ENCODE data around the gene SMPD3. TPM values are rescaled to one million over a fixed set of nuclear protein-coding genes. Genes with fewer than 3 reads are reported as not detected.

SMPD3 gene
- total and polyA plus RNA-seq, 2 of the 8 experiments (the other 6 are each of a cell fraction or from before 2014, with no cell fraction given), result 0.39 to 1.3 TPM

DNA sequence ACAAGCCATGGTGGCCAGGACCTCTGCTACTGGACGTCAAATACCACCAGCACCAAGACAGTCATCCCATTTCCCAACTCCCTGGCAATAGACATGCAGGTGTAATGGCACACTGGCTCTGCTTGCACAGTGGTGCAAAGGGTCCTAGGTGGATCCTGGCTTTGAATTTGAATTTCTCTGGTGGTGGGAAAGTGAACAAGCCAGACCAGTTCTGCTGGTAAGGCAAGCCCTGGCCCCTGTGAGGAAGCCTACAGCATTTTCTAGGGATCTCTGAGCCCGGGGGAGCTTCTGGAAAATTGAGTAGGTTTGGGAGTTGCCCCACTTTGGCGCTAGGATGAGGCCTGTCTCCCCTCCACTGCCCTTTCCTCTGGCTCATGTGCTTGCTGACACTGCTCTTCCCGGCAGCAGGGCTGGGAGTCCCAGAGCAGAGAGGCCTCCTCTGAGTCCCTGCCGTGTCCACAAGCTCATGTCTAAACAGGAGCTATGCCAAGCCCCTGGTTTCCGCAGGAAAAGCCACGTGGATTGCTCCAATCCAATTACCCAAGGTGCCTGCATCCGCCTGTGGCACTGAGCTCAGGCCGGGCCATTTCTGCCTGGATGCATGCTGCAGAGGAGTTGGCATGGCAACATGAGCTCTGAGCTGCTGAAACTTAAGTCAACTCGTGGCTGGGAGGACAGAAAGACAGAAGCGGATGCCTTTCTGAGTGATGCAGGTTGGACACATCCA is 70.5 kb downstream of the SMPD3 start:
- no peak overlapping the region for H3K14ac ChIP-seq (ENCODE audit: insufficient read length)
- ChIA-PET CTCF (ENCODE audit: partially characterized antibody) (interaction anchor here (0.6 to 14.3 kb wide), 15 partner anchors 8 to 138 kb away, joined by 3 to 221 read pairs (median 4); no protein-coding TSS in a partner anchor), POLR2A (ENCODE audit: partially characterized antibody) (interaction anchor here (1.2 to 1.4 kb wide), 6 partner anchors 9 to 67 kb away, joined by 3 to 6 read pairs (median 4); partner anchors contain the start of genes PRMT7 and SLC7A6OS)
- no peak overlapping the region for H3K23ac ChIP-seq (ENCODE audit: insufficient read length)
- H3K36me3 ChIP-seq (ENCODE audit: control insufficient read depth in 2 of 4, insufficient read depth in 4 of 4, low read length in 3 of 4), result no peaks in the 10 kb centered on the region
- H3K9me3 ChIP-seq (ENCODE audit: insufficient read depth in 2 of 2, low read depth in 1 of 2, low read length in 1 of 2), result no peaks in the 10 kb centered on the region
- H3K4me2 ChIP-seq (ENCODE audit: insufficient read depth in 1 of 2, low read depth in 2 of 2, low read length in 2 of 2), result no peak overlapping the region
- H3K56ac ChIP-seq (replicated peaks; ENCODE audit: insufficient read length, low read depth, low read length), result no peak overlapping the region
- H4K91ac ChIP-seq (replicated peaks; ENCODE audit: insufficient read length, low read length), result no peak overlapping the region
- H3K23me2 ChIP-seq (ENCODE audit: low read depth, low read length), result no peaks in the 10 kb centered on the region
- no peak overlapping the region for H2BK12ac ChIP-seq (ENCODE audit: low read depth, low read length)
- H2AFZ ChIP-seq (ENCODE audit: low read length), result no peak overlapping the region
- no peak overlapping the region for H2BK15ac ChIP-seq (ENCODE audit: low read length)
- H3K79me2 ChIP-seq (ENCODE audit: control insufficient read depth in 1 of 2, insufficient read depth in 2 of 2, low read length in 2 of 2), result no peaks in the 10 kb centered on the region
- H4K20me1 ChIP-seq (replicated peaks in 1 of 2; ENCODE audit: control insufficient read depth in 1 of 2, insufficient read depth in 2 of 2, low read length in 2 of 2), result no peaks in the 10 kb centered on the region
- no peak overlapping the region; the same call in 1 of the 2 replicates for H4K8ac ChIP-seq (ENCODE audit: extremely low read depth, insufficient read depth, low read length)
- no peak overlapping the region for H2BK120ac ChIP-seq (replicated peaks; ENCODE audit: low read depth, low read length)
- DNase-seq (ENCODE audit: low read depth in 1 of 2, low spot score in 2 of 2) (no peak), FAIRE-seq (no peak)
- H3K9ac ChIP-seq (replicated peaks in 1 of 4; ENCODE audit: extremely low read depth in 1 of 4, low read depth in 3 of 4, low read length in 3 of 4), result no peak overlapping the region
- H2AK5ac ChIP-seq (ENCODE audit: low read depth, low read length), result no peak overlapping the region; the same call in 1 of the 2 replicates
- H2BK20ac ChIP-seq (ENCODE audit: low read length), result no peak overlapping the region
- H3K4me1 ChIP-seq (replicated peaks in 1 of 4; ENCODE audit: control insufficient read depth in 3 of 4, insufficient read depth in 4 of 4, low read length in 3 of 4), result peaks cover 0 to 6% (median 0%) of the 10 kb centered on the region in 4 experiments; a peak in 3 of 7 replicates
- H3K27me3 ChIP-seq (replicated peaks in 1 of 4; ENCODE audit: control insufficient read depth in 3 of 4, extremely low read depth in 1 of 4, insufficient read depth in 3 of 4, low read length in 3 of 4), result peaks cover 0 to 2% (median 0%) of the 10 kb centered on the region in 4 experiments; a peak in 2 of 7 replicates
- no peak overlapping the region for H3K4ac ChIP-seq (replicated peaks; ENCODE audit: insufficient read length, low read depth, low read length)
- no peaks in the 10 kb centered on the region for H3K79me1 ChIP-seq (ENCODE audit: low read depth, low read length)
- WGBS, 2 experiments (ENCODE audit: extremely low coverage in 1 of 2, insufficient coverage in 1 of 2, insufficient read length in 1 of 2, insufficient replicate concordance in 2 of 2, low coverage in 1 of 2, low lambda C conversion rate in 2 of 2, missing lambda C conversion rate in 1 of 2), result 89% methylated on average over 11 of the region's 11 CpGs; no CpG with 5 or more reads in 1 of the 2 experiments
- no peak overlapping the region for H4K5ac ChIP-seq (ENCODE audit: insufficient read length, low read depth, low read length)
- no peak overlapping the region for H3K4me3 ChIP-seq (ENCODE audit: extremely low read depth in 1 of 4, insufficient read depth in 2 of 4, low read depth in 3 of 4, low read length in 4 of 4)
- no peak overlapping the region for H3K27ac ChIP-seq (ENCODE audit: low read depth, low read length)
- no peak overlapping the region for H2BK5ac ChIP-seq (ENCODE audit: low read depth, low read length)
- no peak overlapping the region for H3K18ac ChIP-seq (ENCODE audit: extremely low read depth, low read length)
- TF ChIP-seq TCF12 (IDR thresholded peaks at IDR 0.05; ENCODE audit: low read depth, low read length) (no peak), HDAC6 (IDR thresholded peaks at IDR 0.05; ENCODE audit: low read depth, low read length) (no peak), RBBP5 (IDR thresholded peaks at IDR 0.05; ENCODE audit: borderline replicate concordance, low read depth, low read length) (no peak), CEBPB (IDR thresholded peaks at IDR 0.05; ENCODE audit: low read depth, low read length) (no peak), KDM4A (IDR thresholded peaks at IDR 0.05; ENCODE audit: low read depth, low read length, severe bottlenecking) (no peak), BRCA1 (IDR thresholded peaks at IDR 0.05; ENCODE audit: low read depth, low read length) (no peak), BCL11A (IDR thresholded peaks at IDR 0.05; ENCODE audit: low read depth in 2 of 2, low read length in 2 of 2) (no peak), RFX5 (IDR thresholded peaks at IDR 0.05; ENCODE audit: borderline replicate concordance, low read depth, low read length) (no peak), KDM5A (IDR thresholded peaks at IDR 0.05; ENCODE audit: low read length) (no peak), SP4 (IDR thresholded peaks at IDR 0.05; ENCODE audit: low read length) (no peak), KDM1A (IDR thresholded peaks at IDR 0.05; ENCODE audit: borderline replicate concordance, low read length) (no peak), TAF7 (optimal IDR thresholded peaks at IDR 0.05; ENCODE audit: borderline replicate concordance, low read depth, low read length) (no peak)
- TF ChIP-seq, protein P1, sequence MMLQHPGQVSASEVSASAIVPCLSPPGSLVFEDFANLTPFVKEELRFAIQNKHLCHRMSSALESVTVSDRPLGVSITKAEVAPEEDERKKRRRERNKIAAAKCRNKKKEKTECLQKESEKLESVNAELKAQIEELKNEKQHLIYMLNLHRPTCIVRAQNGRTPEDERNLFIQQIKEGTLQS (IDR thresholded peaks at IDR 0.05; ENCODE audit: insufficient read depth, low read depth, low read length), result no peak
